PC-3 (cell line): ENCODE data around the gene MYADM. TPM values are rescaled to one million over a fixed set of nuclear protein-coding genes. Genes with fewer than 3 reads are reported as not detected.

Experiments used
- ATAC-seq: fragments of 200-7000 bp; cut with Tn5 transposase; 2 replicates; pipeline ENCODE4 v1.9.1; 2020; ENCODE audit warnings: mild to moderate bottlenecking, moderate library complexity
- BruUV-seq: library from RNA; stranded (reverse); fragments of 400-500 nt; replicated peaks from 2 replicates; lab custom pipeline; 2021; lab: Mats Ljungman, UMichigan
- CTCF ChIA-PET: fragments of 300-600 bp; sonication (Branson Sonifier 250); formaldehyde crosslinking; loops from one replicate; lab custom pipeline; 2022; ENCODE audit warnings: antibody characterized with exemption; lab: Charles Lee
- POLR2A ChIA-PET: fragments of 300-600 bp; sonication (Branson Sonifier 250); formaldehyde crosslinking; loops from one replicate; lab custom pipeline; 2022; ENCODE audit warnings: antibody characterized with exemption; ENCODE audit not compliant: unreplicated experiment; lab: Charles Lee
- DNase-seq: peaks from one replicate; pipeline ENCODE4 v3.0.0-alpha.2; 2015
- H2AFZ ChIP-seq: fragments of 300-600 bp; sonication (generic); 2 replicates; pipeline ENCODE4 v1.6.0; 2016; ENCODE audit warnings: antibody characterized with exemption, low read length
- H3F3A ChIP-seq: fragments of 300-600 bp; sonication (generic); one replicate; pipeline ENCODE4 v1.6.0; 2017; ENCODE audit warnings: antibody characterized with exemption, low read length, control low read depth, mild to moderate bottlenecking; ENCODE audit not compliant: unreplicated experiment
- H3K27ac ChIP-seq: fragments of 300-600 bp; sonication (generic); 2 replicates; pipeline ENCODE4 v1.5.1; 2016; ENCODE audit warnings: mild to moderate bottlenecking, low read length
- H3K27me3 ChIP-seq: fragments of 300-600 bp; sonication (generic); 2 replicates; pipeline ENCODE4 v1.6.1; 2016; ENCODE audit warnings: low read length, mixed read lengths
- H3K36me3 ChIP-seq: fragments of 300-600 bp; sonication (generic); 2 replicates; pipeline ENCODE4 v1.6.1; 2016; ENCODE audit warnings: low read depth, mixed run types, low read length, mixed read lengths
- H3K4me1 ChIP-seq: fragments of 300-600 bp; sonication (generic); 2 replicates; pipeline ENCODE4 v1.5.1; 2016; ENCODE audit warnings: low read length; ENCODE audit not compliant: insufficient read depth
- H3K4me2 ChIP-seq: fragments of 300-600 bp; sonication (generic); 2 replicates; pipeline ENCODE4 v1.6.0; 2016; ENCODE audit warnings: low read length
- H3K4me3 ChIP-seq: fragments of 300-600 bp; sonication (generic); 2 replicates; pipeline ENCODE4 v1.5.1; 2016; ENCODE audit warnings: mild to moderate bottlenecking, low read length, mixed read lengths
- H3K79me2 ChIP-seq: fragments of 300-600 bp; sonication (generic); 2 replicates; pipeline ENCODE4 v1.6.1; 2017; ENCODE audit warnings: low read length, mixed read lengths
- H3K9ac ChIP-seq: fragments of 300-600 bp; sonication (generic); 2 replicates; pipeline ENCODE4 v1.6.0; 2016; ENCODE audit warnings: mild to moderate bottlenecking, low read length
- H3K9me2 ChIP-seq: fragments of 300-600 bp; sonication (generic); replicated peaks from 2 replicates; pipeline ENCODE4 v1.6.1; 2016; ENCODE audit warnings: mixed run types, low read length, mixed read lengths
- H3K9me3 ChIP-seq: fragments of 300-600 bp; sonication (generic); 2 replicates; pipeline ENCODE4 v1.6.1; 2016; ENCODE audit warnings: low read length, mixed read lengths
- H4K20me1 ChIP-seq: fragments of 300-600 bp; sonication (generic); 2 replicates; pipeline ENCODE4 v1.6.1; 2016; ENCODE audit warnings: low read length, mixed read lengths
- CTCF ChIP-seq: fragments of 300-600 bp; sonication (generic); conservative IDR thresholded peaks from 2 replicates; pipeline ENCODE4 v1.5.1; 2017; ENCODE audit warnings: antibody characterized with exemption, low read depth, mild to moderate bottlenecking, low read length
- EZH2 ChIP-seq: fragments of 300-600 bp; sonication (generic); IDR thresholded peaks from one replicate; pipeline ENCODE4 v1.6.1; 2017; ENCODE audit warnings: antibody characterized with exemption, mild to moderate bottlenecking, low read length; ENCODE audit not compliant: unreplicated experiment
- EZH2phosphoT487 ChIP-seq: fragments of 300-600 bp; sonication (generic); IDR thresholded peaks from 2 replicates; pipeline ENCODE4 v1.6.1; 2018; ENCODE audit warnings: mild to moderate bottlenecking, antibody characterized with exemption, low read length, borderline replicate concordance
- intact Hi-C: fragments of 100-400 bp; cut with micrococcal nuclease; formaldehyde crosslinking; loops from 2 replicates; pipeline ENCODE4 v1.9.0; 2023
- total RNA-seq: library from RNA; depleted of rRNA; stranded (reverse); fragments of >200 nt; gene quantifications from 2 replicates; pipeline ENCODE4 v1.2.3, GENCODE V29; 2014

MYADM gene
- total RNA-seq, 1 experiment from 2014 or later, result 63.5 TPM

- intact Hi-C loops, result no loop called here
- Histone ChIP-seq H3K4me2 (no peak overlapping the region), H3K79me2 (no peaks in the 10 kb centered on the region), H3K4me1 (peaks cover 17% of the 10 kb centered on the region), H3F3A (no peaks in the 10 kb centered on the region), H4K20me1 (no peaks in the 10 kb centered on the region), H2AFZ (no peak overlapping the region), H3K9me3 (no peaks in the 10 kb centered on the region), H3K9ac (no peak overlapping the region), H3K27ac (no peak overlapping the region), H3K36me3 (no peaks in the 10 kb centered on the region), H3K4me3 (no peak overlapping the region), H3K9me2 (no peaks in the 10 kb centered on the region), H3K27me3 (peaks cover 27% of the 10 kb centered on the region)
- no TSS peak for BruUV-seq
- no peak for DNase-seq
- TF ChIP-seq EZH2 (no peak), CTCF (no peak), EZH2phosphoT487 (no peak)
- no peak for ATAC-seq
- POLR2A ChIA-PET, result interaction anchor here (0.6 kb wide), 1 partner anchor 16 kb away, joined by 3 read pairs; no protein-coding TSS in a partner anchor
- CTCF ChIA-PET, result no interaction called here
These were observed 17.4 kb downstream of the MYADM start for GRCh38 chr19:53885036-53885435.

GRCh38 chr19:53892301-53892980, 24.8 kb downstream of the MYADM start:
- H3K4me1 ChIP-seq, result 0 out of 2 replicates have a peak, but pooled peaks cover 5% of the 10 kb centered on the region
- BruUV-seq, result no TSS peak
- DNase-seq, result no peak
- no peaks in the 10 kb centered on the region for H3F3A ChIP-seq
- ChIA-PET POLR2A (no interaction called here), CTCF (no interaction called here)
- TF ChIP-seq EZH2 (no peak), CTCF (no peak), EZH2phosphoT487 (no peak)
- no peak for ATAC-seq
- no peaks in the 10 kb centered on the region for H3K27me3 ChIP-seq
- H3K9me2 ChIP-seq, result no peaks in the 10 kb centered on the region
- no peaks in the 10 kb centered on the region for H4K20me1 ChIP-seq
- no peak overlapping the region for H2AFZ ChIP-seq
- H3K79me2 ChIP-seq, result no peaks in the 10 kb centered on the region
- H3K27ac ChIP-seq, result no peak overlapping the region
- no peaks in the 10 kb centered on the region for H3K36me3 ChIP-seq
- H3K4me2 ChIP-seq, result no peak overlapping the region
- no peaks in the 10 kb centered on the region for H3K9me3 ChIP-seq
- no peak overlapping the region for H3K4me3 ChIP-seq
- no peak overlapping the region for H3K9ac ChIP-seq
- intact Hi-C loops, result no loop called here

GRCh38 chr19:53892981-53893325, 25.3 kb downstream of the MYADM start:
- Histone ChIP-seq H3F3A (no peaks in the 10 kb centered on the region), H3K27ac (no peak overlapping the region), H3K79me2 (no peaks in the 10 kb centered on the region), H3K27me3 (no peaks in the 10 kb centered on the region), H3K9me2 (no peaks in the 10 kb centered on the region), H3K4me1 (0 out of 2 replicates have a peak, but pooled peaks cover 5% of the 10 kb centered on the region), H4K20me1 (no peaks in the 10 kb centered on the region), H2AFZ (no peak overlapping the region), H3K9me3 (no peaks in the 10 kb centered on the region), H3K36me3 (no peaks in the 10 kb centered on the region), H3K9ac (no peak overlapping the region), H3K4me2 (no peak overlapping the region), H3K4me3 (no peak overlapping the region)
- ChIA-PET POLR2A (no interaction called here), CTCF (no interaction called here)
- DNase-seq (no peak), ATAC-seq (peak; percentile 29; the same call in 1 of the 2 replicates)
- TF ChIP-seq CTCF (no peak), EZH2phosphoT487 (no peak), EZH2 (no peak)
- intact Hi-C loops, result no loop called here
- BruUV-seq, result no TSS peak
